ENCODE results near the gene CSTF1. TPM values are rescaled to one million over a fixed set of nuclear protein-coding genes. Genes with fewer than 3 reads are reported as not detected.
"Not testable (repeated sequence)": the region's sequence is repeated elsewhere in the genome, so short reads cannot be mapped to it uniquely, and the experiment has no call there.

The CSTF1 gene
- total RNA-seq, 4 donors from 2014 or later: 5.2 to 21.8 (median 14.2) TPM

GRCh38 chr20:56403465-56403864 lies 11.0 kb downstream of the CSTF1 start:
- 91 to 95% methylated on average over 9 to 26 of the region's 26 CpGs for WGBS, 2 donors (ENCODE audit: low coverage in 1 of 2)
- DNase-seq: no peak
- Histone ChIP-seq H3K4me1 (peaks cover 0 to 7% (median 0%) of the 10 kb centered on the region in 4 donors), H3K4me3 (no peak overlapping the region), H3K36me3 (peaks cover 0 to 88% (median 29%) of the 10 kb centered on the region in 4 donors), H3K9me3 (no peaks in the 10 kb centered on the region), H3K27me3 (no peaks in the 10 kb centered on the region), H3K27ac (no peak overlapping the region)
- intact Hi-C loops (cut with DNase I; ENCODE audit: low total_unique reads) (no loop called here), in situ Hi-C loops (cut with MboI; ENCODE audit: low pct_ligation_motif_present in 1 of 4, low pct_unique_long_range_greater_than_20kb in 1 of 4, low sequenced_read_pairs in 3 of 4) (loop anchor here in 1 of 4 donors (10.0 kb wide), 1 partner anchor 61 kb away; the partner anchor contains the start of gene RTF2)
- TF ChIP-seq POLR2A (IDR thresholded peaks at IDR 0.05): no peak
- TF ChIP-seq POLR2AphosphoS5 (IDR thresholded peaks at IDR 0.05): no peak
- no peak for TF ChIP-seq CTCF (IDR thresholded peaks at IDR 0.05)
- no peak for TF ChIP-seq EP300 (IDR thresholded peaks at IDR 0.05; ENCODE audit: low read depth)

- in situ Hi-C loops (cut with MboI; ENCODE audit: low pct_ligation_motif_present in 1 of 4, low pct_unique_long_range_greater_than_20kb in 1 of 4, low sequenced_read_pairs in 3 of 4): loop anchor here in 1 of 4 donors (10.0 kb wide), 1 partner anchor 59 kb away; the partner anchor contains the start of gene RTF2
- H3K4me1 ChIP-seq, H3K4me3 ChIP-seq, H3K27ac ChIP-seq, DNase-seq, H3K9me3 ChIP-seq, H3K27me3 ChIP-seq: not testable (repeated sequence)
- 91 to 95% methylated on average over 12 of the region's 12 CpGs for WGBS, 2 donors (ENCODE audit: low coverage in 1 of 2)
- peaks cover 0 to 72% (median 23%) of the 10 kb centered on the region in 4 donors for H3K36me3 ChIP-seq
- intact Hi-C loops (cut with DNase I; ENCODE audit: low total_unique reads): loop anchor here (5.0 kb wide), 1 partner anchor 172 kb away; no protein-coding TSS in a partner anchor
Measured at GRCh38 chr20:56405356-56405755, 12.9 kb downstream of the CSTF1 start.

GRCh38 chr20:56406910-56407309 lies 14.5 kb downstream of the CSTF1 start:
- WGBS, 2 donors (ENCODE audit: low coverage in 1 of 2): 87 to 93% methylated on average over 2 to 3 of the region's 3 CpGs
- intact Hi-C loops (cut with DNase I; ENCODE audit: low total_unique reads): loop anchor here (5.0 kb wide), 1 partner anchor 170 kb away; no protein-coding TSS in a partner anchor
- Histone ChIP-seq H3K4me3 (no peak overlapping the region), H3K36me3 (peaks cover 0 to 60% (median 18%) of the 10 kb centered on the region in 4 donors), H3K27ac (no peak overlapping the region), H3K27me3 (no peaks in the 10 kb centered on the region), H3K9me3 (no peaks in the 10 kb centered on the region), H3K4me1 (peaks cover 0 to 12% (median 0%) of the 10 kb centered on the region in 4 donors)
- TF ChIP-seq POLR2AphosphoS5 (IDR thresholded peaks at IDR 0.05): no peak
- no peak for TF ChIP-seq EP300 (IDR thresholded peaks at IDR 0.05; ENCODE audit: low read depth)
- TF ChIP-seq CTCF (IDR thresholded peaks at IDR 0.05): no peak
- no peak for TF ChIP-seq POLR2A (IDR thresholded peaks at IDR 0.05)
- in situ Hi-C loops (cut with MboI; ENCODE audit: low pct_ligation_motif_present in 1 of 4, low pct_unique_long_range_greater_than_20kb in 1 of 4, low sequenced_read_pairs in 3 of 4): loop anchor here in 1 of 4 donors (10.0 kb wide), 1 partner anchor 58 kb away; the partner anchor contains the start of gene RTF2
- DNase-seq: no peak

GRCh38 chr20:56409521-56409920 lies 17.1 kb downstream of the CSTF1 start:
- intact Hi-C loops (cut with DNase I; ENCODE audit: low total_unique reads) (loop anchor here (5.0 kb wide), 1 partner anchor 168 kb away; no protein-coding TSS in a partner anchor), in situ Hi-C loops (cut with MboI; ENCODE audit: low pct_ligation_motif_present in 1 of 4, low pct_unique_long_range_greater_than_20kb in 1 of 4, low sequenced_read_pairs in 3 of 4) (loop anchor here in 1 of 4 donors (10.0 kb wide), 1 partner anchor 55 kb away; the partner anchor contains the start of gene RTF2)
- DNase-seq: no peak
- H3K4me1 ChIP-seq: peaks cover 0 to 12% (median 0%) of the 10 kb centered on the region in 4 donors
- H3K36me3 ChIP-seq: peaks cover 0 to 34% (median 15%) of the 10 kb centered on the region in 4 donors
- H3K9me3 ChIP-seq: no peaks in the 10 kb centered on the region
- H3K4me3 ChIP-seq: no peak overlapping the region
- H3K27ac ChIP-seq: peak overlapping the region in 2 of 4 donors; percentile 33 to 41
- 72 to 83% methylated on average over 5 of the region's 5 CpGs for WGBS, 2 donors (ENCODE audit: low coverage in 1 of 2)
- no peaks in the 10 kb centered on the region for H3K27me3 ChIP-seq
- TF ChIP-seq POLR2AphosphoS5 (IDR thresholded peaks at IDR 0.05): no peak
- TF ChIP-seq CTCF (IDR thresholded peaks at IDR 0.05): no peak
- no peak for TF ChIP-seq POLR2A (IDR thresholded peaks at IDR 0.05)
- TF ChIP-seq EP300 (IDR thresholded peaks at IDR 0.05; ENCODE audit: low read depth): no peak

Data from transverse colon (tissue), 4 donors.